Measurements from ENCODE around the gene GABRB2. TPM values are rescaled to one million over a fixed set of nuclear protein-coding genes. Genes with fewer than 3 reads are reported as not detected.

The GABRB2 gene
- total RNA-seq, 4 donors from 2014 or later = 3.1 to 3.2 (median 3.2) TPM; not detected in 1

GRCh38 chr5:161403121-161403520 is 143.4 kb downstream of the GABRB2 start:
- Histone ChIP-seq H3K9me3 (no peaks in the 10 kb centered on the region), H3K36me3 (no peaks in the 10 kb centered on the region), H3K27me3 (no peaks in the 10 kb centered on the region), H3K27ac (no peak overlapping the region), H3K4me1 (no peaks in the 10 kb centered on the region), H3K4me3 (no peak overlapping the region)
- TF ChIP-seq POLR2A (IDR thresholded peaks at IDR 0.05) = no peak
- TF ChIP-seq, protein P1, sequence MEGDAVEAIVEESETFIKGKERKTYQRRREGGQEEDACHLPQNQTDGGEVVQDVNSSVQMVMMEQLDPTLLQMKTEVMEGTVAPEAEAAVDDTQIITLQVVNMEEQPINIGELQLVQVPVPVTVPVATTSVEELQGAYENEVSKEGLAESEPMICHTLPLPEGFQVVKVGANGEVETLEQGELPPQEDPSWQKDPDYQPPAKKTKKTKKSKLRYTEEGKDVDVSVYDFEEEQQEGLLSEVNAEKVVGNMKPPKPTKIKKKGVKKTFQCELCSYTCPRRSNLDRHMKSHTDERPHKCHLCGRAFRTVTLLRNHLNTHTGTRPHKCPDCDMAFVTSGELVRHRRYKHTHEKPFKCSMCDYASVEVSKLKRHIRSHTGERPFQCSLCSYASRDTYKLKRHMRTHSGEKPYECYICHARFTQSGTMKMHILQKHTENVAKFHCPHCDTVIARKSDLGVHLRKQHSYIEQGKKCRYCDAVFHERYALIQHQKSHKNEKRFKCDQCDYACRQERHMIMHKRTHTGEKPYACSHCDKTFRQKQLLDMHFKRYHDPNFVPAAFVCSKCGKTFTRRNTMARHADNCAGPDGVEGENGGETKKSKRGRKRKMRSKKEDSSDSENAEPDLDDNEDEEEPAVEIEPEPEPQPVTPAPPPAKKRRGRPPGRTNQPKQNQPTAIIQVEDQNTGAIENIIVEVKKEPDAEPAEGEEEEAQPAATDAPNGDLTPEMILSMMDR (IDR thresholded peaks at IDR 0.05) = no peak
- no peak for DNase-seq

DNA sequence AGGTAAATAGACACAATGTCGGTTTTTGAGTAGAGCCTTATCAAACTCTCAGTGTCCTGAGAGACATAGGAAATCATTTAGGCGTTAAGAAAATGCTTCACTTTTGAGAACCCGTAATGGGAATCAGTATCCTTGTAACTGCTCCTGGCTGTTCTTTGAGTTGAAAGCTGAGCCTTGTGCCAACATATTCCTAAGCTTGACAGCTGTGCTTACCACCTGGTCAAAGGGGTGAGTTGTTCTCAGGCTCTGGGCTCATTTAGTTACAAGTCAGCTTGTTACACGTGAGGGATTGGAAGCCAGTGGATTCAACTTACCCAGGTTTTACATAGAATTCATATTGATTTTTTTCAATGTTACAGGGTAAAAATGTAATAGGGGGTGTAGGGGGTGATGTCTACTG is 145.9 kb downstream of the GABRB2 start:
- Histone ChIP-seq H3K4me3 (no peak overlapping the region), H3K27ac (no peak overlapping the region), H3K4me1 (no peaks in the 10 kb centered on the region), H3K27me3 (no peaks in the 10 kb centered on the region), H3K36me3 (no peaks in the 10 kb centered on the region), H3K9me3 (no peaks in the 10 kb centered on the region)
- TF ChIP-seq, protein P1 (IDR thresholded peaks at IDR 0.05) = no peak
- TF ChIP-seq POLR2A (IDR thresholded peaks at IDR 0.05) = no peak
- DNase-seq = no peak

DNA sequence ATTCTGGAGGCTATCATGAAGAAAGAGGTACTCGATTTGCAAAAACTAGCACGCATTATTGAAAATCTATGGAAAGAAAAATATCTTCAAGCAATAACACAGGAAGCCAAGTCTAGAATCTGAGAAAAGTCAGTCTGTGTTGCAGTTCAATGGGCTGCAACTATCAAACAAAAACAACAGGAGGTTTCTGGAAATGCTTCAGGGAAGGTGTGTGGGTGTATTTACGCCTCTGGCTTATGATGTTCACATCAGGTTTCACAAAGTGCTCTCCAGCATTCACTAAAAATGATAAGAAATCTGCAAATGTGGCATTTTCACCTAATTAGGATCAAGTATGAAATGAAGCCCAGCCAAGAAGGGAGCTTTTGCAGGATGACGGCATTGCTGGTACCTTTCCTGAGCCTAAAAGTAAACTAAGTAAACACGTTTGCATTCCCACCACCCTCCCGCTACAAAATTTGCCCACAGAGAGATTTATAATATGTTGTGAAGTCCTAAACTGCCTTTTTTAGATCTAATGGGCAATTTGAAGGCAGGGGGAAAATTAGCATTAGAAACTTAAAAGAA is 146.4 kb downstream of the GABRB2 start:
- no peak for DNase-seq
- TF ChIP-seq, protein P1 (IDR thresholded peaks at IDR 0.05) = no peak
- no peak for TF ChIP-seq POLR2A (IDR thresholded peaks at IDR 0.05)
- H3K27ac ChIP-seq = no peak overlapping the region
- H3K36me3 ChIP-seq = no peaks in the 10 kb centered on the region
- no peaks in the 10 kb centered on the region for H3K4me1 ChIP-seq
- no peak overlapping the region for H3K4me3 ChIP-seq
- H3K27me3 ChIP-seq = no peaks in the 10 kb centered on the region
- H3K9me3 ChIP-seq = no peaks in the 10 kb centered on the region

GRCh38 chr5:161397448-161397847 is 149.1 kb downstream of the GABRB2 start:
- no peak for TF ChIP-seq POLR2A (IDR thresholded peaks at IDR 0.05)
- H3K9me3 ChIP-seq = no peaks in the 10 kb centered on the region
- no peaks in the 10 kb centered on the region for H3K36me3 ChIP-seq
- no peak overlapping the region for H3K4me3 ChIP-seq
- no peak overlapping the region for H3K27ac ChIP-seq
- no peaks in the 10 kb centered on the region for H3K27me3 ChIP-seq
- DNase-seq = no peak
- no peaks in the 10 kb centered on the region for H3K4me1 ChIP-seq

DNA sequence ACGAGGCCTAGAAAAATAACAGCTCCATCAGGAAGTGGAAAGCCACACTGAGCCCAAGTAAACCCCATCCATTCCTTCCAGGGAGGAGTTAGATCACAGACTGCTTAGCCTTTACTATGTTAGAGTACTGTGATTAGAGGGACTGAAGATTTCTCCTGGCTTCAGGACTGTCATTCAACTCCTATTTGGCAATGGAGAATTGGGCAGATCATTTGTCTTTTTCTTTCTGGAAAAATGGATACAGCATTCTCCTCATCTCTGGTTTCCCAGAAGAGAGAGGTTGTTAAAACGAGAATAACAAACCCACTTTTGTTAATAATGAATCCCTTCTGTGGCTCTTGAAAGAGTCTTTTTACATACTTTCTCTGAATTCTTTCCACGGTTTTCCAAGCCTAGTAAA is 150.4 kb downstream of the GABRB2 start:
- no peak for DNase-seq
- H3K4me1 ChIP-seq = no peaks in the 10 kb centered on the region
- no peaks in the 10 kb centered on the region for H3K36me3 ChIP-seq
- TF ChIP-seq, protein P1 (IDR thresholded peaks at IDR 0.05) = no peak
- TF ChIP-seq POLR2A (IDR thresholded peaks at IDR 0.05) = no peak
- no peaks in the 10 kb centered on the region for H3K27me3 ChIP-seq
- no peaks in the 10 kb centered on the region for H3K9me3 ChIP-seq
- no peak overlapping the region for H3K4me3 ChIP-seq
- H3K27ac ChIP-seq = no peak overlapping the region

GRCh38 chr5:161391724-161392123 is 154.8 kb downstream of the GABRB2 start:
- no peak overlapping the region for H3K27ac ChIP-seq
- H3K9me3 ChIP-seq = no peaks in the 10 kb centered on the region
- H3K4me1 ChIP-seq = no peaks in the 10 kb centered on the region
- no peaks in the 10 kb centered on the region for H3K36me3 ChIP-seq
- no peak overlapping the region for H3K4me3 ChIP-seq
- DNase-seq = no peak
- no peaks in the 10 kb centered on the region for H3K27me3 ChIP-seq
- no peak for TF ChIP-seq POLR2A (IDR thresholded peaks at IDR 0.05)
- TF ChIP-seq, protein P1 (IDR thresholded peaks at IDR 0.05) = no peak

Measured in Peyer's patch (tissue), 4 donors.